Measurements from ENCODE around the gene ZNF710.

Gene ZNF710

DNA sequence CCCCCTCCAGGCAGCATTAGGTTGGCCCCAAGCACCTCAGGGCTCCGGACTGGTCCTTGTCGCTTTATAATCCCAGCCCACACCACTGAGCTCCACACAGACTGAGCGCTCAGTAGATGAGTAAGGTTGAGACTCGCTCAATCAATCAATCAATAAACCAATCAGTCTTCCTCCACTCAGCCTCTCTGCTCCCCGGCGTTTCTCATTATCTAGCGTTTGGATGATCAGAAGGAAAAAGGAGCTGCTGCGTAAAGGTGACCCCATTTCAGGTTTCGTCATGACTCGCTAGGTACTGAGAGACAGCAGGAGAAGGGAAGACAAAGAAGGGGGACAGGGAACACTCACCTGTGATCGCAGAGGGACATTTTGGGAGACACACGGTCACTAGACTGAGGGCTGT, 41.2 kb downstream of the ZNF710 start:
- no peak for DNase-seq

DNA sequence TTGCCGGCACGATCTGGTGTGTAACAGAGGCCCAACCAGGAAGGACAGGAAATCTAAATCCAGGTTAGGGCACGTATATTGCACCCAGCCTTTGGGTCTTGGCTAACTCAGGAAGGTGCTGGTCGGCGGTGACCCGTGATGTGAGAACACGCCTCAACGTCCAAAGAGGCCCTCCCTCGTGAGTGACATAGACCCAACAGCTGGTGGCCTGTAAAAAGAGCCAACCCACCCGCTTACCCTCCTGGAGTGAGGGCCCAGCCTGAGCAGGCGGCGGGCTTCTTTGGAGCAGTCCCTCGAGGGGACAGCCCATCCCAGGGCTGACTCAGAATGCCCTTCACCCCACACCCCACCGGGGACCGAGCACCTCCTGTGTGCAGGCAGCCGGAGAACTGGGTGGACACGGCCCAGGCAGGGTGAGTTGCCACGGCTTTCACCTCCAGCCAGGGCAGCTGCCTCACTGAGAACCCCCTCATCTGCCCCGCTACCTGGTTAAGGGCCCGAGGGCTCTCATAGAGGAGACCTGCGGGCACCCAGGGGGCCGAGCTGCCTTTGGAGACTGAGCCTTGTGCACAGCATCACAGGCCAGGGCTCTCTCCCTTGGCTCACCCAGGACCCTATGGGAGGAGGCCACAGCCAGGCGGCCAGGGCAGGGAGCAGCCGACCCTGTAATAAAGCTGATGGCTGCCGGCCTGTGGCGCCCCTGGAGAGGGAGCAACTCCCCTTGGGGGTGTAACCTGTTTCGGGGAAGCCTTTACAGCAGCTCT, 41.8 kb downstream of the ZNF710 start:
- no peak for DNase-seq

DNA sequence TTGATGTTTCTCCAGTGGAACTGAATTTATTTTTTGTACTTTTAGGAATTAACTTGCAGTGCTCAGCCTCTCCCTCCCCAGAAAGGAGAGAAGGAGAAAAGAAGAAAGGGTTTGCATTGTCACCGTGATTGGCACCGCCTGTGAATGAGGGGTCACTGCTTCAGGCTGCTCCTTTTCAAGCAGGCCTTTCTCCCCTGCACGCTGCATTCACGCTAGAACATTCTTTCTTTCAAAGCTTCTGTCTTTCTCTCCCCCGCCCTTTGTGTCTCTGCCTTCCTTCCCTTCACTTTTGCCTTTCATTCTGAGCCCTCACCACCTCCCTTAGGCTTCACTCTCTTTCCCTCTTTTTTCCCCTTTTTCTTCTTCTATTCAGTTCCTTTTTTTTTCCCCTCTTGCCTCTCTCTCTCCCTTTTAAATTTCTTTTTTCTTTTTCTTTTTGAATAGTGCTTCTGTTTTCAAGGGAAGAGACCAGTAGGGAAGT, 42.4 kb downstream of the ZNF710 start:
- no peak for DNase-seq

DNA sequence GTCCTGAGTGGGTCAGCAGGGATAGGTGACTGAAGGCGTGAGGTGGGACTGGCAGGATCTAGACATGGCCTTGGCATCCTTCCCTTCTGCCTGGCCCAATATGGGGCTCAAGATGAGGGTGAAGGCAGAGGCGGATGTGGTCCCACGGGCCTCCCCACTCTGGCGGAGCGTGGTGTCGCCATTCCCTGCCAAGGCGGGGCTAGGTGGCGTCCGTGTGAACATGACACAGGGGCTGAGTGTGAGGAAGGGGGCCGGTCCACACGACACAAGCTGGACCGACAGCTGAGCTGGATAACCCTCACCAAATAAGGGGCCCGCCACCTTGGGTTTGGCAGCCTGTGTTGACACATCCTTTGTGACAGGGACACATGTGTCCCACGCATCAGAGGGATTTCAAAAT, 43.1 kb downstream of the ZNF710 start:
- DNase-seq = no peak

DNA sequence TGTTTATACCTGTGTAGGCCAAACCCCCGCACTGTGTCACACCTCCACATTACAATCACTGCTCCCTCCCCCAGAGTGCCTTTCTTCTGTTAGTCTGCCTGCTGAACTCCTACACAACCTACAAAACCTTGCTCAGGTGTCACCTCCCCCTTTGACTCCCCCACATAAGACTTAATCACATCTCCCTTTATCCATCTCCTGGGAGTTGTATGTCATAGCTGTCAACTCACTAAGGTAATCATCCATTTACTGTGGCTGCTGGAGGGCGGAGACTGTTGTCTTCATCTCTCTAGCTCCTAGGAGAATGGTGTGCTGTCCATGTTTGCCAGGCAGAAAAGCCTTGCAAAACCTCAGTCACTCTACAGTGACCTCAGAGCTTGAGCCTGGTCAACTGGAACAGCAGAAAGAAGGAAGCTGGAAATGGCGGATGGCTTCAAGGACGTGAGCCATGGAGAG, 43.8 kb downstream of the ZNF710 start:
- DNase-seq = no peak

DNA sequence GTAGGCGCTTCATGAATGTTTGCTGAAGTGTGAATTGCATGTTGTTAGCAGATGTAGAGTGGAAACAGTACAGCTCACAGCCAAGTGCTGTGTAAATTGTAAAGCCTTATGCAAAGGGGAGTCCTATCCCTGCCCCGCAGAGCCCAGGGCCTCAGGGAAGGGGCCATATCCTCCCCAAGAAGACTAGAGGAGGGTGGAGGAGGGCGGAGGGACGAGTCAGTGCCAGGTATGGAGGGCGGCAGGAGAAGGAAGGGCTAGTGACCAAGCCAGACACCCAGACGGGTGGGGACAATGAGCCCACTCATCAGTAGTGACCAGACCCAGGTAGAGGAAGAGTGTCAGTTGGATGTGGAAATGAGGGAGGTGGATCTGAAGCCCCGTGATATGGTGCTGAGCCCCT, 45.2 kb downstream of the ZNF710 start:
- DNase-seq = no peak

DNA sequence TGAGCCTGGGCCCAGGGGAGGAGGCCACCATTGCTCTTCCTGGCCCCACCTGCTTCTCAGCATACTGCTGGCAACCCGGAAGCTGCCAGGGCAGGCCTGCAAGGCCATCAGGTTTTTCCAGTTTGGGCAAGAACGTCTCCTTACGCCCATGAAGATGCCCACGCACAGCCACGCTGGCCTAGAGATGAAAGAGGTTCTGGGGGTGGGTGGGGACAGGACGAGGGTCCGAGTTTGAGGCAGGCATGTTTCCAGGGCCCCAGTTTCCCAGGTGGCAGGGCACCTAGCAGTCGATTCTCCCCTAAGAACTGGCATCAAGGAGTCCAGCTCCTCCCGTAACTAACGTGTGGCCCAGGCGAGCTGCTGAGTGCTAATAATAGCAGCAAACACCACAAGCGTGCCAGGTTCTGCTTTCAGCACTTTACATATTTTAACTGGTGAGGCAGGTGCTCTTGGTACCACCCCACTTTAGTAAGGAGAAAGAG, 45.8 kb downstream of the ZNF710 start:
- DNase-seq = no peak

DNA sequence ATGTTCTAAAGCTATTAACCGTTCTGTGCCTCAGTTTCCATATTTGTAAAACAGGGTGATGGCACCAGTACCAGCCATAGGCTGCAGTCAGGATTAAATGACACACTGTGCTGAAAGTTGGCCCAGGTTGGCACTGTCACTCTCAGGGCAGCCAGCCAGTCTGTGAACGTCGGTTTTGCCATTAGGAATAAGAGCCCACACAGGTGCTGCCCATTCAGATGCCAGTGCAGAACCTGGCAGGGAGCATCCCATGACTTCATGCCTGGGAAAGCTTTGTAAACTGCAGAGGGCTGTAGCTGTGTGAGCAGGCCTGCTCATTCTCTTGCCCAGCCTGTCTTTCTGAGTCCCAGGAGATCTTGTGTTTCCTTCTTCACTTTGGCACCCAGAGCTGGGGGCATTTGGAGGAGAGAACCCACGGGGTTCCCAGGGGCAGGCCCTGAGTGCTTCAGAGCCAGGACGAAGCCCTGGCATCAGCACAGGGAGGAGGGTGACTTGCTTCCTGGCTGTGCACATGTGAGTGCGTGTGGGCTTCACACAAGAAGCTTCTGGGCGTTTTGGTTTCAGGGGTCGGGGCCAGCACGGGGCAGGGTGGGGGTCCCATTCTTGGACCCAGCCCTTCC, 46.9 kb downstream of the ZNF710 start:
- DNase-seq = no peak

DNA sequence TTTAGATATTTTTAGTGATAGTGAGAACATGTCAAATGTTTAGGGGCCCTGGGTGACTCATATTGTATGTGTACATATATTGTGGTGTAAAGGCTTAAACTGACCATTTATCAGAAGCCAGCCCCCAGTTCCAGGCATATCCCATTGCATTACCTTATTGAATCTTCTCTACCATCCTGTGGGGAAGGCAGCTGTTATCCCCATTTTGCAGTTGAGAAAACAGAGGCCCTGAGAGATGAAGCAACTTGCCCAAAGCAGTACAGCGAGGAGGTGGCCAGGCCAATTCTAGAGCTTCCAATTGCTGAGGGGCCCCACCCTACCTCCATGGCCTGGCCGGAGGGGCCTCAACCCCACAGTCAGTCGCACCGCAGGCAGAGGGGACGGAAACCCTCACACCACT, 47.9 kb downstream of the ZNF710 start:
- DNase-seq = no peak

DNA sequence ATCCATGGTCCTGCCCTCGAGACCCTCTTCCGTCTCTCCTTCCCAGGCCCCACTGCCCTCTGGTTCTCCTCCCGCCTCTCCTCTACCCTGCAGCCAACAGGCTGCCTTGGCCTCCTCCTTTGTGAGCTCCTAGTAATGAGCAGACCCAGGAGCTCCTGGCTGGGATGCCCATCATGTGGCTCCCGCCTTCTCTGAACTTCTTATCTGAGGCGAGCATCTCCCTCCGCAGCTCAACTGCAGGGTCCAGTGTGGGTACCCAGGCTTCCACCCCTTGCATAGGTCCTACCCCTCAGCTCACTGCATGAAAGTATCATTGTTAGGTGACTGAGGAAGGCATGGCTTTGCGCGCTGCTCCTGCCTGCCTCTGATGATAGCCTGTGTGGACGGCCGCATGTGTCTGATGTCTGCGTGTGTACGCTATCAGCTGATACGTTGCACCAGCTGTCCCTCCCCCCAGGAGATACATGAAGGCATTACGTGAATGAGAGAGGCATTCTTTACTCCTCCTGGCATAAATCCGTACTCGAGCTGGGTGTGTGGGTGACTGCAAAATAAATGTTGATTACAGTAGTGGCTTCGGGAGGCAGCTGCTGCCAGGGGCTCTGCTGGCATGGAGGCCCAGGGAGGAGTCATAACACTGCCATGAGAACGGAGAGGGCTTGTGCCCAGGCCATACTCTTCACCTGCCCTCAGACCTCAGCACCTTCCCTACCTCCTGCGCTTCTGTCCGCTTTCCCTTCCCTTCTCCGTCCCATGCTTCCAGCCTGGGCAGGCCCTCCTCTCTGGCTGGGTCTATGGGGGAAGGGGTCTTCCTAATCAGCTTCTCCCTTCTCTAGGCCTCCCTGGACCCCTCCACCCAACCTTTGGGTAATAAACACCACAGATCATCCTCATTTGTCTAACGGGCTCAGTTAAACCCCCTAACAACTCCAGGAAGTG, 48.8 kb downstream of the ZNF710 start:
- DNase-seq = no peak

DNA sequence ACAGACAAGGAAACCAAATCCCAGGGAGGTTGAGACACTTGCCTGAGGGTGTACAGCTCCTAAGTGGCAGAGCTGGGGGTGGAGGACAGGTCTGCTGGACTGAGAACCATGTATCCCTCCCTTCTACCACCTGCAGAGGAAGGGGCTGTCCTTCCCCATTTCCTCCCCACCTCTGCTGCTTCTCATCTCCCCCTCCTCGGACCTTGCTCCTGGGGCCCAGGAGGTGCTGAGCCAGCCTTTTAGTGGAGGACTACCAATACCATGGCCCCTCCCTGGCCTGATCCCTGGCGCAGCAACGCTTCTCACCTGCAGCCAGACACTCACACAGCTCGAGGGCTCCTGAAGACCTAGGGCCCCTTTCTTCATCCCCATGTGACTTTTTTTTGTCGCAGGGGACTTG, 50.8 kb downstream of the ZNF710 start:
- no peak for DNase-seq

DNA sequence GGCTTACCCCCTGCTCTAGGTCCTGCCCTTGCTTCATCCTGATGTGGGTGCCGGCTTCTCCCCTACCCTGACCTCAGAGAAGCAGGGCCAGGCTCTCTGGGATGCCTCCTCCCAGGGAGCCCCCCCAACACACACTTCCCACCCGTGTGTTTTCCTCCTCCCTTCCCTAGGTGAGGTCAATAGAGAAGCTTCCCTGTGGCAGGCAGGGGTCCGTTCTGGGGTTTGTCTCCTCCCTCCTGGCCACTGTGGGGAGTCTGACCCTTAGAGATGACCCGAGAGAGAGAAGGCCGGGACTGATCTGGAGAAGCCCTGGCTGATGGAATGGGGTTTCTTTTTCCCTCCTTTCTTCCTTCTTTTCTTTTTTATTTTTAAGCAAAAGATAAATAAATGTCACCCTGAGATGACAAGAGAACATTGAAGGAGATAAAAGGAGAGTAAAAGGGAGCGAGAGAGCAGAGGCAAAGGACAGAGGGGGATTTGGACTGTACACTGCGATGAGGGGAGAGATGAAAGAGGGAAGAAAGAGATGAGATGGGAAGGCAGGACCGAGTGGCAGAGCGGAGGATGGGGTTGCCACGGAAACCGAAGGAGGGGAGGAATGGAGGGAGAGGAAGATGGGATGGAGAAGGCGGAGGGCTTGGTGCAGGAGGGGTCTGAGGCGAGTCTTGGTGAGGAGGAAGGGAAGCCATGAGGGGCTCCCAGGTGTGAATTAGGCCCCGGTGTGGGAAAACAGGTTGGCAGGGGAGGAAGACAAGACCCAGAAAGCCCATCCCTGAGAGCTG, 52.8 kb downstream of the ZNF710 start:
- DNase-seq = no peak

DNA sequence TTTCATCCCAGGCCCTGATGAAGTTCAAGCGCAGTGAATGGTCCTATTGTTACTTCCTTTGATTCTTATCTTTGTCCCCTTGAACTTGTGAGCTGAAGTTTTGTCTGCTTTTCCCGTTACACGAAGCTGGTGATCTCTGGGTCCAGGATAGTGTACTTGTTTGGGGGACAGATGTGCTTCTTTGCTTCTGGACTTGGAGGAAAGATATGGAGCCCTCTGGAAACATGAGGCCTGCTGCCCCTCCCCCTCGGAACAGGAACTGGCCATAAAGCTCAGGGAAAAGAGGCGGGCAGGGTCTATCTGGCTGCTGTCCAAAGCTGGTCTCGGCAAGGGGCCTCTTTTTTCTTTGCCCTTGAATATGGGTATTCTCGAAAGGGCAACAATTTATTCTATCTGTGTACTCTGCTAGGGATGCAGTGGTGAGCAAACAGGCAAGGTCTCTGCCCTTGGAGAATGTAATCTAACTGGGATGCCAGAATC, 53.5 kb downstream of the ZNF710 start:
- DNase-seq = no peak

DNA sequence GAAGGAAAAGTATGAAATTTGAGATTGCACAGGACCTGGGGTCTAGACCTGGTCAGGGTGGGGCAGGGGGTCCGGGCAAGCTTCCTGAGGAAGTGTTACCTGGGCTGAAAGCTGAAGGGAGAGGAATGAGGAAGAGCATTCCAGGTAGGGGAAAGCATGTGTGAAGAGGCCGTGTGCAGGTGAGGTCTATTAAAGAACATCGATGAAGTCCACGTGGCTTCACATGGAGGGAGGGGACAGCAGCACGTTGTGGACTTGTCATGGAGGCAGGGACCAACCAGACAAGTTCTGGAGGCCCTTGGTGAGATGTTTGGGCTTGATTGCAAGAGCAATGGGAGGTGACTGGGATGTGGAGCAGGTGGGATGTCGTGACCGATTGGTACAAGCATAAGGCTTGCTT, 54.1 kb downstream of the ZNF710 start:
- DNase-seq = no peak

DNA sequence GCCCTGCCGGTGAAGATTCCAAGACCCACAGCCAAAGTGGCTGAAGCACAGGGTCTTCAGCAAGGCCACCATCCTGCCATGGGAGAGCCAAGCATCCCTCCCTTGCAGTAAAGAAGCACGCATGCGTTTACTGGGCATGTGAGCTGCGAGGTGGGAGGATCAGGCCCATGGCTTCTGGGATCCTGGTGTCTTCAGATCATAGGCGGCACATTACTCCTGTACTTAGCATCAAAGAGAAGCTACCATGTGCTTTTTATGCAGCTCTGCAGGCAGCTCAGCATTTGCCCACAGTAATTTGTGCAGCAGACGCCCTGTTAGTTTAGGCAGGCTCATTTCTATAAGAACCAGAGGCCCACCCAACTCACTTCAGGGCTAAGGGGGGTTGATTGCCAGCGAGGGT, 55.4 kb downstream of the ZNF710 start:
- DNase-seq = no peak

DNA sequence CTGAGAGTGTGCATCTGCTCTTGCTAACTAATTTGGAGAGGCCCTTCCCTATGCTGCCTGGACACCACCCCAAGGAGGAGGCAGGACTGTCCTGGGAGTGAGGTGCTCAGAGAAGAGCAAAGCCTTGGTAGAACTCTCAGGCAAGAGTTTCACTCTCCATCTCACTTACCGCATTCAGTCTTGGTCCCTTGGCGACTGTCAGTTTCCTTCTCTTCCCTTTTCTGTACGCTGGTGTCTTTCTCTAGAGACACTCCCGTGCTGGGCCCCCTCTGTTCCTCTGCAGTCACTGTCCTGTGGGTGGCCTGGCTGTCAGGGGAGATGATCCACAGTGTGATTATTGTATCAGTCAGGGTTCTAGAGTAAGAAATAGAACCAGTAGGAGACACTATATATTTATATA, 57.2 kb downstream of the ZNF710 start:
- DNase-seq = peak; percentile 21

DNA sequence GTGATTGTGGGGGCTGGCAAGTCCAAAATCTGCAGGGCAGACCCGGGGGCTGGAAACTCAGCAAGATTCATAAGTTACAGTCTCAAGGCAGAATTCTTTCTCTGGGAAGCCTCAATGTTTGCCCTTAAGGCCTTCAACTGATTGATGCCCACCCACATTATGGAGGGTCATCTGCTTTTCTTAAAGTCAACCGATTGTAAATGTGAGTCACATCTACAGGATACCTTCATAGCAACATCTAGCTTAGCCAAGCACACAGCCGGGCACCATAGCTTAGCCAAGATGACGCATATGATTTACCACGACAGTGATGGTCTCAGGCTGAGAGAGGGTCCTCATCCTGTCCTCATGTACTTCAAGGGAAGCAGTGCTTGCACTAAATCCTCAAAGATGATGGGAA, 57.7 kb downstream of the ZNF710 start:
- no peak for DNase-seq

DNA sequence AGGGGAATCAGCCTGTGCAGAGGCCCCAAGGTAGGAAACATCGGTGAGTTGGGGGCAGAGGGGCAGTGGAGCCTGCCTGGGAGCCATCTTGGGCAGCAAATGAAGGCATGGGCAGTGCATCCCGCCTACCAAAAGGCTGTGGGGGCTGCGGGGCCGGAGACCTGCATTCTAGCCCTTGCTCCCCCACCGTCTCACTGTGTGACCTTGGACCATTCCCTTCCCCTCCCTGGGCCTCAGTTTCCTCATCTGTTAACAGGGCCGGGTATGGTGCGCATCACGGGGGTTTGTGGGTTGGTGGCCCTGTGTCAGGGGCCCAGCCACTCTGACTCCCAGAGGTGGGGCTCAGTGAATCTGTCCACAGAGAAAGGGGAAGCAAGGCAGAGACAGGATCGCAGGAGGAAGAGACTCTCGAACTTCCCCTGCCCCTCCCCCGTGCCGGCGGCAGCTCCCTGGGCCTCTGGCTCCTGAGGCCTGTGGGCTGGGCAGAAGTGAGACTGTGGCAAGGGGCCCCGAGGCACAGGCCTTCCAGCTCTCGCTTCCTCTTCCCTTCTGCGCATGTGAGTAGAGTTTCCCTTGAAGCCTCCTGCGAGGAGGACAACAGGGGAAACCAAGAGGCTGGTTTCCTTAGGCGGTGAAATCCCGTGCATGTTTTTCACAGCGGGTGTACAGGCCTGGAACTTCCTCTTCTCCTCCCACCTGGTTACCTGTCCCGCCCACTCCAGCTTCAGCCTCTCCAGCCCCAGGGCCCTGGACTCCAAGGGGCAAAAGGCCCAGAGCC, 58.3 kb downstream of the ZNF710 start:
- peak; percentile 88 for DNase-seq

DNA sequence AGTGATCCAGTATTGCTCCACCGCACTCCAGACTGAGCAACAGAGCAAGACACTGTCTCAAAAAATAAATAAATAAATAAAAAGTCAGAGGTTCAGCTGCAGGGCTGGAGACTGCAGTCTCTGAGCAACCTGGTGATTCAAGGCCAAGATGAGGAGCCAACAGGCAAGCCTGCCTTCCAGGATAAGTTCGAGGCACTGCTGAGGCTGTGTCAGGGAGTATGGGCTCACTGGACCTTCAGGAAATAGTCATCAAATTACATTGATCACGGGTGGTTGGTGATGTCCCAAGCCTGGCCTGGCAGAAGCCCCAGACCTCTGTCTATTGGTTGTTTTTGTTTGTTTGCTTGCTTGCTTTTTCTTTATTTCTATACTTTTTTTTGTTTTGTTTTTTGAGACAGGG, 59.7 kb downstream of the ZNF710 start:
- no peak for DNase-seq

DNA sequence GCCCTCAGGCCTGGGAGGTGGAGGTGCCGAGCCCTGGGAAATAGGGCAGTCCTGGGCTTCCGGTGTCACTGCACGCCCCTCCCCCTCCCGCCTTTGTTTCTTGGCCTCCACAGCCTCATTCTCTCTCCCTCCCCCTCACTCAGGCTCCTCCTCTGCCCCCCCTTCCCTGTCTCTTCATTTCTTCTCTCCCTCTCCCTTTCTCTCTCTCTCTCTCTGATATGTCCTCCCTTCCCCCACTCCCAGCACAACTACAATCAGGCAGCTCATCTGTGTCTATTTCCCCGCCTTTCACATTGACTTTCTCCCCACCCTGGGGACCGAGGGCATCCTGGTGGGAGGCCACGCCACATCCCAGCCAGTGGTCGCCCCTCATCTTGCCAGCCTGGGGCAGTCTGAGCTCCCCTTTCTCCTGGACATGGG, 60.9 kb downstream of the ZNF710 start:
- peak; percentile 66 for DNase-seq

DNA sequence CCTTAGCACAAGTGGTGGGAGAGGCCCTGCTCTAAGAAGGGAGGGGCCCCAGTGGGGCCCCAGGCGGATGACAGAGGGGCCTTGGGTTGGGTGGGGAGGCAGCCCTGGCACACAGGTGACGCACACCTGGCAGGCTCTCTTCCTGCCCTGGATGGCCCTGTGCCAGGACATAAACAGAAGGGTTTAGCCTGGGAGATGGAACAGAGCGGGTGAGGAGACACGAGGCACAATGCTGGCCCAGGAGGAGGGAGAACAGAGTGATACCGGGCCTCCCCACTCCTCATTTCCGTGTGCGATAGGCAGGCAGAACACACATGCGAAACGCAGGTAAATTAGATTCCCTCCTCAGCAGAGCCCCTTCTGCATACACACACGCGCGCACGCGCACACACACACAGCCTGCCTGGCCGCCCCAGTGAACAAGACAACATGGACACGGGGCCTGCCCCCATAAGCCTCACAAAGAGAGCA, 61.4 kb downstream of the ZNF710 start:
- peak; percentile 30 for DNase-seq

Data from activated CD4-positive, alpha-beta T cell treated with anti-CD3 and anti-CD28 coated beads for 48 hours (primary cell).